SK-N-DZ (cell line): ENCODE measurements around the gene YPEL2.
"Not testable (repeated sequence)": the region's sequence is repeated elsewhere in the genome, so short reads cannot be mapped to it uniquely, and the experiment has no call there.

Experiments used
- DNase-seq: peaks from one replicate; pipeline ENCODE4 v3.0.0-alpha.2; 2015; ENCODE audit warnings: low spot score

The YPEL2 gene

DNA sequence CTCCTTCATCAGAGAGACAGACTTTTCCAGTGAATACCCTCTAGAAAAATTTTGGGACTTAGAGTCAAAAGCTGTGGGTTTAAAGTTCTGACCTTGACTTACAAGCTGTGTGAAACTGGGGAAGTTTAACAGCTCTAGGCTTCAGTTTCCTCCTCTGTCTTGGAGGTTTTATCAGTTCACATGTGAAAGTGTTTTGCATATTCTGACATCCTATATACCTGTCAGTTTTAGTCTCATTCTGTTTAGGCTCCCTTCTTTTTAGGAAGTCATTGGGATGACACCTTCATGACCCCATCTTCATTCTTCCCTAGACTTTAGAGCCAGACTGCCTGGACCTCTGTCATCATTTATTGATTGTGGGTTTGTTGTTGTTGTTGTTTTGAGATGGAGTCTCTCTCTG lies 44.4 kb downstream of the YPEL2 start:
- no peak for DNase-seq

GRCh38 chr17:59376506-59376905 lies 45.1 kb downstream of the YPEL2 start:
- DNase-seq: no peak

DNA sequence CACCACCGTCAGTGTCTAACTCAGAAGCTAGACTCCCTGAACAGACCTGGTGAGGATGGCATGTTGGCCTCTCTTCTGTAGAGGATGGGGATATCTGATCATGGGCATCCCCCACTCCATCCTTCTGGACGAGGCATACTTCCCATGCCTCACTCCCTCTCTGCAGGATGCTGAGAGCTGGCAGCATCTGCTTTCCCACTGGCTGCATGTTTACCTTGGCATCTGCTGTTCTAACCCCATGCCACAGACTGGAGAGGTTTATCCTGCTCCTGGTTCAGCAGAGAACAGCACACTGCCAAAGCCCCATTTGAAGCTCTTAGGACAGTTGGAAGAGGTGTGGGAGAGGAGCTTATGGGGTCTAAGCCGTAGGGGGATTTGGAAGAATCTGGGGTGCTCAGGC lies 46.0 kb downstream of the YPEL2 start:
- no peak for DNase-seq

GRCh38 chr17:59378675-59379074 lies 47.2 kb downstream of the YPEL2 start:
- DNase-seq: no peak

DNA sequence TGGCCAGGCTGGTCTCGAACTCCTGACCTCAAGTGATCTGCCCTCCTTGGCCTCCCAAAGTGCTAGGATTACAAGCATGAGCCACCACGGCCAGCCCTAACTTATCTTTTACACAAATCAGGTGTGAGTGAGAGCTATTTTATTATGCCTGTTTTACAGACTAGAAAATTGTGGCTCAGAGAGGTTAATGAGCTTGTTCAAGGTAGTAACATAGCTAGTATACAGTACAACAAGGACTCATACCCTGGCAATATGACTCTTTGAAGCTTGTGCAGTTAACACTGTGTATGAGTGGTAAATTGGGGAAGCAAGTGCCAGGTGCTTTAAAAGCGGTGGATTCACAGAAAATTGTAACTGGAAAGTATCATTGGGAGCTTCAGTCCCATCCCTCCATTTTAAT lies 49.0 kb downstream of the YPEL2 start:
- no peak for DNase-seq

GRCh38 chr17:59381716-59382570 lies 50.5 kb downstream of the YPEL2 start:
- no peak for DNase-seq

GRCh38 chr17:59383893-59384292 lies 52.4 kb downstream of the YPEL2 start:
- DNase-seq: no peak

DNA sequence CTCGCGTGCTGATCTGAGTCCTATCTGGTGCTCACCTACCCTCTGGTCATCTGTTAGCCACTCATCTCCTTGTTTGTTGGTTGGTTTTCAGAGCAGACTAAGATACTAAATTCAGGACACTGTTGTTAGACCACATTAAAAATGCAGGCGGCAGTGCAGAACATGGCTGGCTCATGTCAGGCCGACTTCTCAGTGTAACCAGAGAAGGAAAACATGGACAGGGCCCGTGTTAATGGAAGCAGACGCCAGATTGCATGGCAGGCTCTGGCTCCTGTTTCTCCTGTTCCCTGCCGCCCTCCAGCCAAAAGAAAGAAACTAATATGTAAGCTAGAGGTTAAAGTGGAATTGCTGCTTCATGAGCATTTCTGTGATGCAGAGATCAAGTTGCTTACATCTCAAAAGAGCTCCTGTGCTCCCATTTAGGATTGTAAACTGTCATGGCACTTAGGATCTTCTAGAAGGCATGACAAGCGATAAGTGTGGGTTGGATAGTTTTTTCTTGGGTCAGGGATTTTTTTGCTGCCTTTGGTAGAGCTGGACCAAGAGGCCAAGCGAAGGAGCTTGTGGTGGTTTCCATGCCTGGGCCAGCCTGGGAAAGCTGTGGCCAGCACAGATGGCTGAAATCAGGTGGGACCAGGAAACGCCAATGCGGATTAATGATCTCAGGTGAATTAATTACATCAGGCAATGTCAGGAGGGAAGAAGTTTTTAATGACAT lies 56.1 kb downstream of the YPEL2 start:
- peak; percentile 87 for DNase-seq

- no peak for DNase-seq
These were observed 56.7 kb downstream of the YPEL2 start for GRCh38 chr17:59388069-59388556.

DNA sequence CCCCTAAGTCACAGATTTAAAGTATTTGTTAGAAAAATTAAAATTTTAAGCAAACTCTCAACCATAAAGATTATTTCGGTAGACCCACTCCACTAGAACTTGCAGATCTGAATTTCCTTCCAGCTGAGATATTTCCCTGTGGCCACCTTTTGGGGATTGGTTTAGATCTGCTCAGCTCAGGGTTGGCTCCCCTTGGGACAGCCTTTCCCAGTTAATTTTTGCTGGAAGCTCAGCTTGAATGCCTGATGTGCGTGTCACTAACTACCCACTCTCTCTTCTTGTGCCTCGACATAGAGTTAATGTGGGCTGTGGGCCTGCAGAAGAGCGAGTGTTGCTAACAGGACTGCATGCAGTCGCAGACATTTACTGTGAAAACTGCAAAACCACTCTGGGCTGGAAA lies 57.6 kb downstream of the YPEL2 start:
- DNase-seq: no peak

DNA sequence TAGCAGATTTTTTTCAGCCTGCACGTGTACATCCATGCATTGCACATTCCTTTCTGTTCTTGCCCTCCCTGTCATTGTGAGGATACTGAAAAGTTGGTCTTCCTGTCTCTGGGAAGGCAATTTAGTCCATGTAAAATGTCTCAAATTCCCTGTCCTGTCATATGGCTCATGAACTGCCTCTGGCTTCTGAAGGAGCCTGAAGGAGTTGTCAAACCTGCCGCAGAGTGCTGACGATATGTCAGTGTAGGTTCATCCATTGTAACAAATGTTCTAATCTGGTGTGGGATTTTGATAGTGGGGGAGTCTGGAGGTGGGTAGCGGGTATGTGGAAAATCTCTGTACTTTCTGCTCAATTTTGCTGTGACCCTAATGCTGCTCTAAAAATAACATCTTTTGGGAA lies 59.6 kb downstream of the YPEL2 start:
- DNase-seq: no peak

DNA sequence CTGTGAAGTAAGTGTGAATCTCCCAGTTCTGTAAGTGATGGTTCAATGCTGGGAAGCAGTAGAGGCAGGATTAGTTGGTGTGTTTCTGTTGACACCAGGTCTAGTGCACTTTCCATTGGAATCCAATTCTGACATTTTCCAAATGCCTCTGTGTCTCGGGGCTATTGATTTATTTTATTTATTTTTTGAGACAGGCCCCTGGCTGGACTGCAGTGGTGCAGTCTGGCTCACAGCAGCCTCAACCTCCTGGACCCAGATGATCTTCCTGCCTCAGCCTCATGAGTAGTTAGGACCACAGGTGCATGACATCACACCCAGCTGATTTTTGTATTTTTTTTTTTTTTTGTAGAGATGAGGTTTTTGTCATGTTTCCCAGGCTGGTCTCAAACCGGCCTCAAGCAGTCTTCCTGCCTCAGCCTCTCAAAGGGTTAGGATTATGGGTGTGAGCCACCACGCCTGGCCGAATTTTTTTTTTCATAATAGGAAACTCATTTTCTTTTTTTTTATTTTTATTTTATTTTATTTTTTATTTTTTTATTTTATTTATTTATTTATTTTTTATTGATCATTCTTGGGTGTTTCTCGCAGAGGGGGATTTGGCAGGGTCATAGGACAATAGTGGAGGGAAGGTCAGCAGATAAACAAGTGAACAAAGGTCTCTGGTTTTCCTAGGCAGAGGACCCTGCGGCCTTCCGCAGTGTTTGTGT lies 61.7 kb downstream of the YPEL2 start:
- DNase-seq: no peak

- not testable (repeated sequence) for DNase-seq
These were observed 62.4 kb downstream of the YPEL2 start for GRCh38 chr17:59393742-59394410.

DNA sequence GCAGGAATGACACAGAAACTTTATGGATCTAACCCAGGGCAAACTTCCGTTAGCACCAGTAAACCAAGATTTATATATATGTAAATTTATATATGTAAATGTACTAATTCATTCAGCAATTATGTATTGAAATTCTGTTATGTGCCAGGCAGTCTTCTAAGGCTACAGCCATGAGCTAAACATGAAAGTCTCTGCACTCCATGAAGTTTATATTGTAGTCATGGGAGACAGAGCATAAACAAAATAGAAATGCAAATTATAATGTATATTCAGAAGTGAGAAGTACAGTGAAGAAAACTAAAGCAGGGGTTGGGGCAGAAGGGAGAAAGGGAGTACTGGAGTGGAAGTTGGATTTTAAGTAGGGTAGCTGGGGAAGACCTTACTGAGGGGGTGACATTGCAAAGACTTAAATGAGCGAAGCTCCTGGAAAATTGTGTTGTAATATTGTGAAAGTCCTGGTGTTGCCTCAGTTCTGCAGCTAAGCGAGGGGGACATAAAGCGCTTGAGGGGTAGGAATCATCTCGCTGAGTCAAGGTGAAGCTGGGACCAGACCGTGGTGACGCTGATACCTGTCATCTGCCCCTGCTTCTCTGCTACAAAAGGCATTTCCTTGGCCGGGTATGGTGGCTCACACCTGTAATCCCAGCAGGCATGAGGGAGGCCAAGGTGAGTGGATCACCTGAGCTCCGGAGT lies 64.8 kb downstream of the YPEL2 start:
- DNase-seq: no peak

DNA sequence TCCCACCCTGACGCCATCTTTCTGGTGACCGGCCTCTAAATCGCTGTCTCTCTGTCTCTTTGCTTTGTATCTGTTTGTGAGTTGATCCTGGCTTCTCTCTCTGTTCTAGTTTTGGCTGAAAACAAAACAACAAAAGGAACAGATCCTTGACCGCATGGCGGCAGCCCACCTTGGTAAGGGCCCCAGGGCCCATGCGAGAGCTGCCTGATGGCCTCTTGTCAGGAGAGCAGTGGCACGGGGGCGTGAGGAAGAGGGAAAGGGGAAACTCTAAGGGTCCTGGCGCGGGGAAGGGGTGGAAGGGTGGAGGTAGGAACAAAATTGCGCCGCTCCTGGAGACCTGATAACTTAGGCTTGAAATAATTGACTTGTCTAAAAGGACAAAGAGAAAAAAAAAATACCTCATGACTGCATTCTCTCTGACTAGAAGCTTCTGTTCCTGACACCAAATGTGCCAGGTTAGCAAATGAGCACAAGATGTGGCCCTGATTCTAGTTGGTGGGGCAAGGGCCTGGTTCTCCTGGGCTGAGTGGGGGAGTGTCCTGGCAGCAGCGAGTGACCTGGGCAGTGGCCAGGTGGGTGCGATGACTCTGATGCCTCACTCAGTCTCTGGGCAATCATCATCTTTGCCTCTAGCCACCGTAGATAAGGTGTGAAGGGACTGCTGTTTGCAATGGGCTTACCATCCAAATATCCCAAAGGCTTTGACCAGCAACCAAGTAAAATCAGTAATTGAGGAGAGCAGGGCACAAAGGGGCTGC lies 66.0 kb downstream of the YPEL2 start:
- DNase-seq: no peak

- DNase-seq: peak; percentile 42
These were observed 68.5 kb downstream of the YPEL2 start for GRCh38 chr17:59399914-59400313.

GRCh38 chr17:59400858-59401257 lies 69.4 kb downstream of the YPEL2 start:
- no peak for DNase-seq

- no peak for DNase-seq
These were observed 69.8 kb downstream of the YPEL2 start for GRCh38 chr17:59401274-59401673.

GRCh38 chr17:59401725-59402124 lies 70.3 kb downstream of the YPEL2 start:
- no peak for DNase-seq

DNA sequence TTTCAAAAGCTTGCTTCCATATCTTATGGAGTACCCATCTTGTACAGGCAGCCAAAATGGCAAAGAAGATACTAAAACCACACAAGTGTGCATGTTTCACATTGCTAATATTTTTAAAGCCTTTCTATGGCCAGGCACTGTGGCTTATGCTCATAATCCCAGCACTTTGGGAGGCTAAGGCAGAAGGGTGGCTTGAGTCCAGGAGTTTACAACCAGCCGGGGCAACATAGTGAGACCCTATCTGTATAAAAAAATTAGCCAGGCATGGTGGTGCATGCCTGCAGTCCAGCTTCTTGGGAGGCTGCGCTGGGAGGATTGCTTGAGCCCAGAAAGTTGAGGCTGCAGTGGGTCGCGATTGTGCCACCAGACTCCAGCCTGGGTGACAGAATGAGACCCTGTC lies 71.3 kb downstream of the YPEL2 start:
- no peak for DNase-seq
